ENCODE results near the gene APOE.
A peak's percentile ranks its signal among the peaks of the same experiment; 100 is the strongest.
"Not testable (repeated sequence)": the region's sequence is repeated elsewhere in the genome, so short reads cannot be mapped to it uniquely, and the experiment has no call there.

Gene APOE

GRCh38 chr19:44886141-44886540 is 19.5 kb upstream of the APOE start:
- no peak for DNase-seq

GRCh38 chr19:44887648-44888047 is 17.9 kb upstream of the APOE start:
- DNase-seq: no peak

- DNase-seq: not testable (repeated sequence)
Observed at GRCh38 chr19:44888335-44888734, 17.3 kb upstream of the APOE start.

GRCh38 chr19:44889830-44890365 is 15.7 kb upstream of the APOE start:
- DNase-seq: no peak

- DNase-seq: peak; percentile 100
Observed at GRCh38 chr19:44890366-44891015, 15.1 kb upstream of the APOE start.

- DNase-seq: peak in 1 of 2 experiments; percentile 100
Observed at GRCh38 chr19:44891016-44891882, 14.3 kb upstream of the APOE start, which contains the start of gene TOMM40. TSS of gene TOMM40 (plus strand) at chr19:44891254. CDS start at chr19:44891416, 162 bp downstream.

GRCh38 chr19:44892932-44893331 is 12.7 kb upstream of the APOE start:
- no peak for DNase-seq

- no peak for DNase-seq
Observed at GRCh38 chr19:44893332-44894051, 12.1 kb upstream of the APOE start.

GRCh38 chr19:44894052-44894400 is 11.6 kb upstream of the APOE start:
- DNase-seq: no peak

- no peak for DNase-seq
Observed at GRCh38 chr19:44894946-44895345, 10.7 kb upstream of the APOE start.

GRCh38 chr19:44897835-44898234 is 7.8 kb upstream of the APOE start:
- no peak for DNase-seq

- DNase-seq: no peak
Observed at GRCh38 chr19:44900328-44901244, 5.0 kb upstream of the APOE start.

- no peak for DNase-seq
Observed at GRCh38 chr19:44903216-44903601, 2.4 kb upstream of the APOE start.

GRCh38 chr19:44903602-44904425 is 1.8 kb upstream of the APOE start:
- DNase-seq: peak; percentile 54 to 76

GRCh38 chr19:44904426-44904994 is 1.1 kb upstream of the APOE start:
- no peak for DNase-seq

- no peak for DNase-seq
Observed at GRCh38 chr19:44907613-44908012, 2.0 kb downstream of the APOE start.

GRCh38 chr19:44908074-44908835 is 2.7 kb downstream of the APOE start:
- DNase-seq: no peak

- no peak for DNase-seq
Observed at GRCh38 chr19:44908836-44909261, 3.3 kb downstream of the APOE start.

GRCh38 chr19:44909775-44910174 is 4.2 kb downstream of the APOE start:
- DNase-seq: no peak

- DNase-seq: not testable (repeated sequence)
Observed at GRCh38 chr19:44911896-44912295, 6.3 kb downstream of the APOE start.
